NT2/D1 (cell line): Measurements from ENCODE around the gene VAT1.

Source experiments
- DNase-seq: peaks from one replicate; pipeline ENCODE4 v3.0.0-alpha.2; 2011; ENCODE audit warnings: low read depth, low spot score
- H3K27me3 ChIP-seq: 2 replicates; pipeline ENCODE4 v1.6.0; 2011; ENCODE audit warnings: mild to moderate bottlenecking; ENCODE audit not compliant: insufficient read length, insufficient read depth
- H3K36me3 ChIP-seq: 2 replicates; pipeline ENCODE4 v1.6.1; 2011; ENCODE audit warnings: mild to moderate bottlenecking, low read length, mixed read lengths; ENCODE audit not compliant: insufficient read depth, insufficient read length
- H3K4me1 ChIP-seq: 2 replicates; pipeline ENCODE4 v1.5.1; 2011; ENCODE audit not compliant: insufficient read depth, insufficient read length
- H3K4me3 ChIP-seq: 2 replicates; pipeline ENCODE4 v1.5.1; 2011; ENCODE audit warnings: low read depth; ENCODE audit not compliant: insufficient read length
- H3K9ac ChIP-seq: 2 replicates; pipeline ENCODE4 v1.6.0; 2011; ENCODE audit warnings: low read depth; ENCODE audit not compliant: insufficient read length
- H3K9me3 ChIP-seq: 2 replicates; pipeline ENCODE4 v1.5.1; 2011; ENCODE audit warnings: mild to moderate bottlenecking, low read length; ENCODE audit not compliant: insufficient read depth
- SUZ12 ChIP-seq: IDR thresholded peaks from 2 replicates; pipeline ENCODE4 v1.6.1; 2011; ENCODE audit not compliant: insufficient read length, insufficient read depth; ENCODE audit errors: extremely low read depth
- YY1 ChIP-seq: IDR thresholded peaks from 2 replicates; pipeline ENCODE4 v1.6.1; 2011; ENCODE audit not compliant: insufficient read length, insufficient read depth
- ZNF274 ChIP-seq: IDR thresholded peaks from 2 replicates; pipeline ENCODE4 v1.6.1; 2011; ENCODE audit warnings: mild to moderate bottlenecking, low read depth, low read length

The VAT1 gene

DNA sequence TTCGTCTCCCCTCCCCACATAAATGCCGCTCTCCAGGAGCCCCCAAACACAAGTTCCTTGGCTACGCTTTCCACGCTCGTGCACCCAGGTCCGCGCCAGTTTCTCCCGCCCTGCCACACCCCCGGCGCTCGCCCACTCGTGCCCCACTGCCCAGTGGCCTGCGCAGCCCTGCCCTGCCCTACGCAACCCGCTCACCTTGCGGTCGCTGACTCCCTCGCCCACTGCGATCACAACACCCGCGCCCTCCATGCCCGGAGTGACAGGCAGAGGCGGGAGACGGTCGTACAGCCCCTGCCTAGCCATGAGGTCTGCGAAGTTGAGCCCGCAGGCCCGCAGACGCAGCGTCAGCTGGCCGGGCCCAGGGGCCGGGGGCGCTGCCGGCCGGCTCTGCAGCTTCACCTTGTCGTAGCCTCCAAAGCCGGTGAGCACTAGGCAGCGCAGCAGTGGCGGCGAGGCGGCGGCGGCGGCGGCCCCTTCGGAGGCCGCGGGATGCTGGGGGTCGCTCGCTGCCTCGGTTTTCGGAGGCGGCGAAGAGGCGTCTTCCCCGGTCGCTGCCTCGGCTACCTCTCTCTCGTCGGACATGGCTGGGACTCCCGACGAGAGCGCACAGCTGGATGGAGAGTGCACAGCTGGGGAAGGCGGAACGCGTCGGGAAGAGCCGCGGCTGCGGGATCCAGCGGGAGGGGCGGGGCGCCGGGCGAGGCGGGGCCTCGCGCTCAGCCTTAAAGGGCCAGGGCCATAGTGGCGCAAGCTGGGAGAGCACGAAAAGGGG is at the start of gene VAT1:
Gene VAT1 (minus strand): TSS at position 645 of the 772 bp plus-strand sequence. CDS start 63 bp downstream, at position 582.
- Histone ChIP-seq H3K9ac (peak within 1 kb of the TSS; percentile 97), H3K4me3 (peak within 1 kb of the TSS; percentile 99), H3K27me3 (no peaks in the 10 kb centered on the region), H3K4me1 (peaks cover 17% of the 10 kb centered on the region), H3K36me3 (peaks cover 22% of the 10 kb centered on the region), H3K9me3 (no peaks in the 10 kb centered on the region)
- TF ChIP-seq ZNF274 (no peak), YY1 (no peak), SUZ12 (no peak)
- peak; percentile 68 for DNase-seq

DNA sequence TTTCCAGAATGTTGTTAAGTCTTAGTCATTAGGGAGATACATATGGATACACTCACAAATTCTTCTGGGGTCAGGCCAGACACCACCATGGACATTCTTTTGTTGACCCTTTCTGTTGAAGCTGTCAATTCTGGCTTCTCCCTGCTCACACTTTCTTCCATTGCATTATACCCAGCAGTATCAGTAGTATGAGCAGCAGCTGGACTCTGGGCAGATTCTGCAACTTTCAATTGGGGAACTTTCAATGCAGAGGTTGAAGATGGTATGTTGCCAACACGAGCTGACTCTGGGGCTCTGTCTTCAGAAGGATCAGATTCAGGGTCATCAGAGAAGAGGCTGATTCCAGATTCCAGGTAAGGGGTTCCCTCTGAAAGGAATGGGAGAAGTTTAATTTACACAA is 48.7 kb upstream of the VAT1 start:
- H3K9me3 ChIP-seq: no peaks in the 10 kb centered on the region
- H3K36me3 ChIP-seq: peaks cover 55% of the 10 kb centered on the region
- no peak for DNase-seq
- no peaks in the 10 kb centered on the region for H3K4me1 ChIP-seq
- H3K9ac ChIP-seq: no peak overlapping the region
- no peak for TF ChIP-seq YY1
- no peak for TF ChIP-seq SUZ12
- TF ChIP-seq ZNF274: no peak
- H3K27me3 ChIP-seq: no peaks in the 10 kb centered on the region
- no peak overlapping the region for H3K4me3 ChIP-seq

DNA sequence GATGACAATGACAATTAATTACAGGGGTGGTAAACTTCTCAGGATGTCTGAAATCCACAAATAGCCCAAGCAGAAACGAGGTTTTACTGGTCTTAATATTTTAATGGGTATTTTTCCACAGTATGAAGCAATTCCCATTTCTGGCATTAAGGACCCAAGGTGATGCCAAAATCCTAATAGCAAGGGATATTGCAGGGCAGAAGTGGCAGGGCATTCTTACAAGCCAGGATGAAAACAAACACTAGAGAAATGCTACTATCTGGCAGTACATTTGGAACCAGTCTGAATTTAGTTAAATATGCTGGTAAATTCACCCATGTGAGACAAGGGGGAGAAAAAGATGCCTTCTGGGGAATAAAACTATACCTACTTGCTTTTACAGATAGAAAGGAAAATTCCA is 48.1 kb upstream of the VAT1 start:
- no peaks in the 10 kb centered on the region for H3K9me3 ChIP-seq
- H3K27me3 ChIP-seq: no peaks in the 10 kb centered on the region
- TF ChIP-seq ZNF274: no peak
- no peak for TF ChIP-seq YY1
- TF ChIP-seq SUZ12: no peak
- H3K4me1 ChIP-seq: no peaks in the 10 kb centered on the region
- H3K36me3 ChIP-seq: peaks cover 55% of the 10 kb centered on the region
- no peak overlapping the region for H3K9ac ChIP-seq
- no peak for DNase-seq
- H3K4me3 ChIP-seq: no peak overlapping the region

- H3K9me3 ChIP-seq: no peaks in the 10 kb centered on the region
- H3K4me1 ChIP-seq: no peaks in the 10 kb centered on the region
- no peak overlapping the region for H3K4me3 ChIP-seq
- no peaks in the 10 kb centered on the region for H3K27me3 ChIP-seq
- H3K36me3 ChIP-seq: peaks cover 57% of the 10 kb centered on the region
- TF ChIP-seq YY1 (no peak), ZNF274 (no peak), SUZ12 (no peak)
- H3K9ac ChIP-seq: no peak overlapping the region
- DNase-seq: no peak
These were observed 47.2 kb upstream of the VAT1 start for GRCh38 chr17:43069368-43069898.

DNA sequence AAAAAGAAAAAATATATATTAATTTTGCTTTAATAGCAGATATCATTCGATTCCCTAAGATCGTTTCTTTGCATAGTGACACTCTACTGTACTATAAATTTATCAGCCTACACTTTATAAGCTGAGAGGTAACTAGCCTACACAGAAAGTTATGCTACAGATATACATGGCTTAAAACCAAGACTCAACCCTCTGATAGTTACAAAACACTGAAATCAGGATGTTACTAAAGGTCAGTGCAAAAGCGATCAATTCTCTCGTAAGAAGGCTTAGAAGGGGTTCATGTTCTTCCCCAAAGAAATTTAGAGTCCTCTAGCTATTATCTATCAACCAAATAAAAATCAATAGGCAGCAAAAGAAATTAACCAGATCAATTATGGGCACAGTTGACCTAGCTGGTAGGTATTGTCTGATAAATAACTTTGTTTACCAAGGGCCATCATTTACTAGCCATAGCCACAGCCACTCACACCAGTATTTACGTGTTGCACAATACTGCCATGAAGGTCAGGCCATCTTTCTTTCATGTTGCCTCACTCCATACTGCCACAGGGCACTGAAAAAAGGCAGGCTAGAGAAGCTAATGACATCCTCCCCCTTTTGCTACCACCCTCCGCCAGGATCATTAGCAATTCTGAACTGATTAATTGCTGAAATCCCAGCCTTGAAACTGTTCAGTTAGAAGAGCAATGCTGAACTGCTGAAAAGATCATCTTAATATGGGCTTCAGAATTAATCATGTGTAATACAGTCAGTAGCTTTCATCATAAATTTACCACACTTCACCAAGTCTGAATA is 46.6 kb upstream of the VAT1 start:
- no peaks in the 10 kb centered on the region for H3K4me1 ChIP-seq
- H3K4me3 ChIP-seq: no peak overlapping the region
- H3K9ac ChIP-seq: no peak overlapping the region
- H3K27me3 ChIP-seq: no peaks in the 10 kb centered on the region
- TF ChIP-seq ZNF274: no peak
- TF ChIP-seq SUZ12: no peak
- TF ChIP-seq YY1: no peak
- H3K36me3 ChIP-seq: peaks cover 59% of the 10 kb centered on the region
- no peaks in the 10 kb centered on the region for H3K9me3 ChIP-seq
- no peak for DNase-seq

DNA sequence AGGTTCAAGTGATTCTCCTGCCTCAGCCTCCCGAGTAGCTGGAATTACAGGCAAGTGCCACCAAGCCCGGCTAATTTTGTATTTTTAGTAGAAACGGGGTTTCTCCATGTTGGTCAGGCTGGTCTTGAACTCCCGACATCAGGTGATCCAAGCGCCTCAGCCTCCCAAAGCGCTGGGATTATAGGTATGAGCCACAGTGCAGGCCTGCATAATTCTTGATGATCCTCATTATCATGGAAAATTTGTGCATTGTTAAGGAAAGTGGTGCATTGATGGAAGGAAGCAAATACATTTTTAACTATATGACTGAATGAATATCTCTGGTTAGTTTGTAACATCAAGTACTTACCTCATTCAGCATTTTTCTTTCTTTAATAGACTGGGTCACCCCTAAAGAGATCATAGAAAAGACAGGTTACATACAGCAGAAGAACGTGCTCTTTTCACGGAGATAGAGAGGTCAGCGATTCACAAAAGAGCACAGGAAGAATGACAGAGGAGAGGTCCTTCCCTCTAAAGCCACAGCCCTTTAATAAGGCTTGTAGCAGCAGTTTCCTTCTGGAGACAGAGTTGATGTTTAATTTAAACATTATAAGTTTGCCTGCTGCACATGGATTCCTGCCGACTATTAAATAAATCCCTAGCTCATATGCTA is 40.9 kb upstream of the VAT1 start:
- Histone ChIP-seq H3K27me3 (no peaks in the 10 kb centered on the region), H3K4me3 (no peak overlapping the region), H3K36me3 (peaks cover 51% of the 10 kb centered on the region), H3K4me1 (no peaks in the 10 kb centered on the region), H3K9ac (no peak overlapping the region), H3K9me3 (no peaks in the 10 kb centered on the region)
- no peak for TF ChIP-seq ZNF274
- TF ChIP-seq YY1: no peak
- TF ChIP-seq SUZ12: no peak
- DNase-seq: no peak
